Hepatocyte (in vitro differentiated cells): ENCODE measurements around the gene UGT1A5. TPM values are rescaled to one million over a fixed set of nuclear protein-coding genes. Genes with fewer than 3 reads are reported as not detected.
"Not testable (repeated sequence)": the region's sequence is repeated elsewhere in the genome, so short reads cannot be mapped to it uniquely, and the experiment has no call there.

Experiments
- DNase-seq: peaks from one replicate; pipeline ENCODE4 v3.0.0-alpha.2; 2016; ENCODE audit warnings: low spot score
- H2AFZ ChIP-seq: fragments of 200-600 bp; sonication (generic); 2 replicates; pipeline ENCODE4 v1.6.0; 2016; ENCODE audit warnings: antibody characterized with exemption, mild to moderate bottlenecking
- H3K27ac ChIP-seq: fragments of 200-600 bp; sonication (generic); 2 replicates; pipeline ENCODE4 v1.5.1; 2016; ENCODE audit warnings: mild to moderate bottlenecking
- H3K27me3 ChIP-seq: fragments of 200-600 bp; sonication (generic); 2 replicates; pipeline ENCODE4 v1.6.1; 2016
- H3K36me3 ChIP-seq: fragments of 200-600 bp; sonication (generic); replicated peaks from 2 replicates; pipeline ENCODE4 v1.5.1; 2016; ENCODE audit warnings: low read depth; ENCODE audit not compliant: insufficient read depth
- H3K4me1 ChIP-seq: fragments of 200-600 bp; sonication (generic); 2 replicates; pipeline ENCODE4 v1.5.1; 2016; ENCODE audit warnings: mild to moderate bottlenecking, moderate library complexity; ENCODE audit not compliant: insufficient read depth
- H3K4me2 ChIP-seq: fragments of 200-600 bp; sonication (generic); 2 replicates; pipeline ENCODE4 v1.6.0; 2016
- H3K4me3 ChIP-seq: fragments of 200-600 bp; sonication (generic); 2 replicates; pipeline ENCODE4 v1.5.1; 2016; ENCODE audit warnings: mild to moderate bottlenecking
- H3K79me2 ChIP-seq: fragments of 200-600 bp; sonication (generic); 2 replicates; pipeline ENCODE4 v1.6.0; 2017; ENCODE audit warnings: mild to moderate bottlenecking
- H3K9me2 ChIP-seq: fragments of 200-600 bp; sonication (generic); replicated peaks from 2 replicates; pipeline ENCODE4 v1.6.0; 2017; ENCODE audit warnings: mild to moderate bottlenecking; ENCODE audit not compliant: insufficient read depth
- H3K9me3 ChIP-seq: fragments of 200-600 bp; sonication (generic); 2 replicates; pipeline ENCODE4 v1.5.1; 2016; ENCODE audit warnings: low read depth, mild to moderate bottlenecking
- H4K20me1 ChIP-seq: fragments of 200-600 bp; sonication (generic); 2 replicates; pipeline ENCODE4 v1.6.0; 2016; ENCODE audit warnings: mild to moderate bottlenecking; ENCODE audit not compliant: insufficient read depth, poor library complexity, severe bottlenecking
- EZH2 ChIP-seq: fragments of 200-600 bp; sonication (generic); IDR thresholded peaks from 2 replicates; pipeline ENCODE4 v1.6.1; 2016; ENCODE audit warnings: antibody characterized with exemption, mild to moderate bottlenecking, borderline replicate concordance
- EZH2phosphoT487 ChIP-seq: fragments of 200-600 bp; sonication (generic); IDR thresholded peaks from one replicate; pipeline ENCODE4 v1.6.1; 2018; ENCODE audit warnings: antibody characterized with exemption, mild to moderate bottlenecking, low read depth, moderate library complexity; ENCODE audit not compliant: unreplicated experiment, severe bottlenecking
- WGBS: methylation state at CpG from one replicate; pipeline ENCODE4 v1.1.6; 2016; ENCODE audit warnings: low lambda C conversion rate; ENCODE audit errors: missing lambda C conversion rate; 5-methylcytosine and 5-hydroxymethylcytosine counted together
- polyA plus RNA-seq: library from polyadenylated mRNA; unstranded; fragments of >200 nt; fragmentation: Nextera tagmentation; extraction: Ambion mirVana; gene quantifications from 2 replicates; pipeline ENCODE4 v1.2.1, GENCODE V29; 2016
- total RNA-seq: library from RNA; depleted of rRNA; stranded (reverse); fragments of >200 nt; gene quantifications from 2 replicates; pipeline ENCODE4 v1.2.3, GENCODE V29; 2014
- TF ChIP-seq, protein P1 (sequence below): fragments of 200-600 bp; sonication (generic); IDR thresholded peaks from 2 replicates; pipeline ENCODE4 v1.5.1; 2016; ENCODE audit warnings: antibody characterized with exemption, mild to moderate bottlenecking; ENCODE audit not compliant: poor library complexity

The UGT1A5 gene
- total and polyA plus RNA-seq, 2 experiments from 2014 or later: not detected

GRCh38 chr2:233700028-233700635, 12.6 kb upstream of the UGT1A5 start:
- 13% methylated on average over 1 of the region's 1 CpG for WGBS
- H3K27ac ChIP-seq: peak overlapping the region; percentile 67
- no peak overlapping the region for H3K4me3 ChIP-seq
- no peaks in the 10 kb centered on the region for H3K9me2 ChIP-seq
- no peaks in the 10 kb centered on the region for H3K36me3 ChIP-seq
- TF ChIP-seq EZH2 (no peak), EZH2phosphoT487 (no peak)
- TF ChIP-seq, protein P1, sequence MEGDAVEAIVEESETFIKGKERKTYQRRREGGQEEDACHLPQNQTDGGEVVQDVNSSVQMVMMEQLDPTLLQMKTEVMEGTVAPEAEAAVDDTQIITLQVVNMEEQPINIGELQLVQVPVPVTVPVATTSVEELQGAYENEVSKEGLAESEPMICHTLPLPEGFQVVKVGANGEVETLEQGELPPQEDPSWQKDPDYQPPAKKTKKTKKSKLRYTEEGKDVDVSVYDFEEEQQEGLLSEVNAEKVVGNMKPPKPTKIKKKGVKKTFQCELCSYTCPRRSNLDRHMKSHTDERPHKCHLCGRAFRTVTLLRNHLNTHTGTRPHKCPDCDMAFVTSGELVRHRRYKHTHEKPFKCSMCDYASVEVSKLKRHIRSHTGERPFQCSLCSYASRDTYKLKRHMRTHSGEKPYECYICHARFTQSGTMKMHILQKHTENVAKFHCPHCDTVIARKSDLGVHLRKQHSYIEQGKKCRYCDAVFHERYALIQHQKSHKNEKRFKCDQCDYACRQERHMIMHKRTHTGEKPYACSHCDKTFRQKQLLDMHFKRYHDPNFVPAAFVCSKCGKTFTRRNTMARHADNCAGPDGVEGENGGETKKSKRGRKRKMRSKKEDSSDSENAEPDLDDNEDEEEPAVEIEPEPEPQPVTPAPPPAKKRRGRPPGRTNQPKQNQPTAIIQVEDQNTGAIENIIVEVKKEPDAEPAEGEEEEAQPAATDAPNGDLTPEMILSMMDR: no peak
- peaks cover 3% of the 10 kb centered on the region for H3K4me1 ChIP-seq
- no peak overlapping the region for H3K4me2 ChIP-seq
- H3K79me2 ChIP-seq: no peaks in the 10 kb centered on the region
- no peaks in the 10 kb centered on the region for H3K27me3 ChIP-seq
- no peak overlapping the region for H2AFZ ChIP-seq
- DNase-seq: peak; percentile 42
- no peaks in the 10 kb centered on the region for H4K20me1 ChIP-seq
- H3K9me3 ChIP-seq: no peaks in the 10 kb centered on the region

- WGBS: 92% methylated on average over 5 of the region's 5 CpGs
- not testable (repeated sequence) for H3K4me1 ChIP-seq, H3K79me2 ChIP-seq, H3K36me3 ChIP-seq, H4K20me1 ChIP-seq, H3K9me2 ChIP-seq, H2AFZ ChIP-seq, H3K4me2 ChIP-seq, H3K27me3 ChIP-seq, H3K27ac ChIP-seq, H3K9me3 ChIP-seq, DNase-seq, H3K4me3 ChIP-seq
These were observed 11.9 kb upstream of the UGT1A5 start for GRCh38 chr2:233700842-233701241.

GRCh38 chr2:233702238-233702637, 10.5 kb upstream of the UGT1A5 start:
- WGBS: 41% methylated on average over 3 of the region's 3 CpGs
- no peaks in the 10 kb centered on the region for H4K20me1 ChIP-seq
- no peak for TF ChIP-seq EZH2phosphoT487
- TF ChIP-seq, protein P1: no peak
- TF ChIP-seq EZH2: no peak
- no peaks in the 10 kb centered on the region for H3K79me2 ChIP-seq
- H2AFZ ChIP-seq: no peak overlapping the region
- H3K4me1 ChIP-seq: peaks cover 3% of the 10 kb centered on the region
- H3K4me3 ChIP-seq: no peak overlapping the region
- H3K9me3 ChIP-seq: no peaks in the 10 kb centered on the region
- no peak overlapping the region for H3K27ac ChIP-seq
- H3K9me2 ChIP-seq: no peaks in the 10 kb centered on the region
- no peaks in the 10 kb centered on the region for H3K27me3 ChIP-seq
- no peaks in the 10 kb centered on the region for H3K36me3 ChIP-seq
- no peak overlapping the region for H3K4me2 ChIP-seq
- DNase-seq: no peak

DNA sequence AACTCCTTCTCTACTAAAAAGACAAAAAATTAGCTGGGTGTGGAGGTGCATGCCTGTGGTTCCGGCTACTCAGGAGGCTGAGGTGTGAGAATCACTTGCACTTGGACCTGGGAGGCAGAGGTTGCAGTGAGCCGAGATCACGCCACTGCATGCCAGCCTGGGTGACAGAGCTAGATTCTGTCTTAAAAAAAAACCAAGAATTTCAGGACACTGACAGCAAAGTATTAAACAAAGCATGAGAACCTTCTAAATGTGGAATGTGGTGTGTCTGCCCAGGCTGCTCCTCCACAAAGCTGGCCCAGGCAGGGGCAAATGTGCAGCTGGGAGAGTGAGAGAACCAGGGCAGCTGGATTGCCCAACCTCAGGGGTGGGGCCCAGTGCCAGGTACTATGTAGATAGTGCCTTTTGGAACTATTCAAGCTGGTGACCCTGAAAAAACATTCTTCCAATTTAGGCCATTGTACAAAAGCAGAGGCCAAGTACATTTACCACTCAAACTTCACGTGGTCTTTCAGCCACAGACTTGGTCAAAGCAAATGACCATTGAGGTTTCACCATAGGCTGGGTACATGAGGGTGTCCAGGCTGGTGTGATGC, 6.7 kb upstream of the UGT1A5 start:
- WGBS: 80% methylated on average over 4 of the region's 4 CpGs

More for the DNA sequence above, 6.7 kb upstream of the UGT1A5 start:
- no peaks in the 10 kb centered on the region for H3K9me3 ChIP-seq
- H4K20me1 ChIP-seq: no peaks in the 10 kb centered on the region
- TF ChIP-seq, protein P1: no peak
- TF ChIP-seq EZH2phosphoT487: no peak
- TF ChIP-seq EZH2: no peak
- no peaks in the 10 kb centered on the region for H3K36me3 ChIP-seq
- H3K4me2 ChIP-seq: no peak overlapping the region
- no peak for DNase-seq
- no peaks in the 10 kb centered on the region for H3K27me3 ChIP-seq
- H3K9me2 ChIP-seq: no peaks in the 10 kb centered on the region
- no peaks in the 10 kb centered on the region for H3K4me1 ChIP-seq
- no peak overlapping the region for H2AFZ ChIP-seq
- no peak overlapping the region for H3K27ac ChIP-seq
- H3K79me2 ChIP-seq: no peaks in the 10 kb centered on the region
- H3K4me3 ChIP-seq: no peak overlapping the region
